ENCODE data around the gene CPLX4.
"Not testable (repeated sequence)": the region's sequence is repeated elsewhere in the genome, so short reads cannot be mapped to it uniquely, and the experiment has no call there.

CPLX4 gene

GRCh38 chr18:59269563-59270119 is 48.8 kb downstream of the CPLX4 start:
- peak overlapping the region; percentile 33 for H3K4me3 Mint-ChIP-seq
- no peak overlapping the region for H3K27ac Mint-ChIP-seq
- no peaks in the 10 kb centered on the region for H3K36me3 Mint-ChIP-seq (ENCODE audit: low read depth)
- H3K27me3 Mint-ChIP-seq = peaks cover 88% of the 10 kb centered on the region
- peaks cover 36% of the 10 kb centered on the region for H3K4me1 Mint-ChIP-seq (ENCODE audit: low read depth)
- H3K9me3 Mint-ChIP-seq = no peaks in the 10 kb centered on the region
- DNase-seq = no peak

GRCh38 chr18:59268721-59269562 is 49.5 kb downstream of the CPLX4 start:
- DNase-seq = peak; percentile 57
- peaks cover 88% of the 10 kb centered on the region for H3K27me3 Mint-ChIP-seq
- peaks cover 34% of the 10 kb centered on the region for H3K4me1 Mint-ChIP-seq (ENCODE audit: low read depth)
- H3K4me3 Mint-ChIP-seq = peak overlapping the region; percentile 33
- no peaks in the 10 kb centered on the region for H3K9me3 Mint-ChIP-seq
- no peaks in the 10 kb centered on the region for H3K36me3 Mint-ChIP-seq (ENCODE audit: low read depth)
- H3K27ac Mint-ChIP-seq = no peak overlapping the region

- no peak overlapping the region for H3K4me3 Mint-ChIP-seq
- H3K4me1 Mint-ChIP-seq (ENCODE audit: low read depth) = peaks cover 30% of the 10 kb centered on the region
- no peak for DNase-seq
- peaks cover 88% of the 10 kb centered on the region for H3K27me3 Mint-ChIP-seq
- H3K27ac Mint-ChIP-seq = no peak overlapping the region
- H3K36me3 Mint-ChIP-seq (ENCODE audit: low read depth) = no peaks in the 10 kb centered on the region
- H3K9me3 Mint-ChIP-seq = no peaks in the 10 kb centered on the region
These were observed 50.2 kb downstream of the CPLX4 start for GRCh38 chr18:59268127-59268720.

GRCh38 chr18:59267503-59268126 is 50.8 kb downstream of the CPLX4 start:
- no peak for DNase-seq
- Mint-ChIP-seq H3K4me3 (no peak overlapping the region), H3K27me3 (peaks cover 95% of the 10 kb centered on the region), H3K4me1 (ENCODE audit: low read depth) (peaks cover 30% of the 10 kb centered on the region), H3K27ac (no peak overlapping the region), H3K9me3 (no peaks in the 10 kb centered on the region), H3K36me3 (ENCODE audit: low read depth) (no peaks in the 10 kb centered on the region)

- Mint-ChIP-seq H3K4me1 (ENCODE audit: low read depth) (peaks cover 29% of the 10 kb centered on the region), H3K9me3 (no peaks in the 10 kb centered on the region), H3K4me3 (no peak overlapping the region), H3K36me3 (ENCODE audit: low read depth) (no peaks in the 10 kb centered on the region), H3K27ac (no peak overlapping the region), H3K27me3 (peaks cover 97% of the 10 kb centered on the region)
- no peak for DNase-seq
These were observed 51.5 kb downstream of the CPLX4 start for GRCh38 chr18:59266886-59267502.

GRCh38 chr18:59266459-59266858 is 52.0 kb downstream of the CPLX4 start:
- no peak for DNase-seq
- Mint-ChIP-seq H3K4me1 (ENCODE audit: low read depth) (peaks cover 27% of the 10 kb centered on the region), H3K9me3 (no peaks in the 10 kb centered on the region), H3K27ac (no peak overlapping the region), H3K27me3 (peaks cover 97% of the 10 kb centered on the region), H3K4me3 (no peak overlapping the region), H3K36me3 (ENCODE audit: low read depth) (no peaks in the 10 kb centered on the region)

GRCh38 chr18:59265974-59266369 is 52.5 kb downstream of the CPLX4 start:
- H3K27ac Mint-ChIP-seq = no peak overlapping the region
- H3K36me3 Mint-ChIP-seq (ENCODE audit: low read depth) = no peaks in the 10 kb centered on the region
- no peak for DNase-seq
- H3K4me1 Mint-ChIP-seq (ENCODE audit: low read depth) = peaks cover 27% of the 10 kb centered on the region
- no peak overlapping the region for H3K4me3 Mint-ChIP-seq
- H3K27me3 Mint-ChIP-seq = peaks cover 95% of the 10 kb centered on the region
- H3K9me3 Mint-ChIP-seq = no peaks in the 10 kb centered on the region

- H3K36me3 Mint-ChIP-seq (ENCODE audit: low read depth) = no peaks in the 10 kb centered on the region
- peak; percentile 53 for DNase-seq
- H3K4me3 Mint-ChIP-seq = peak overlapping the region; percentile 67
- peaks cover 95% of the 10 kb centered on the region for H3K27me3 Mint-ChIP-seq
- no peak overlapping the region for H3K27ac Mint-ChIP-seq
- H3K9me3 Mint-ChIP-seq = no peaks in the 10 kb centered on the region
- peaks cover 27% of the 10 kb centered on the region for H3K4me1 Mint-ChIP-seq (ENCODE audit: low read depth)
These were observed 53.0 kb downstream of the CPLX4 start for GRCh38 chr18:59265246-59265973.

GRCh38 chr18:59264651-59265245 is 53.7 kb downstream of the CPLX4 start:
- H3K4me1 Mint-ChIP-seq (ENCODE audit: low read depth) = peaks cover 26% of the 10 kb centered on the region
- peaks cover 94% of the 10 kb centered on the region for H3K27me3 Mint-ChIP-seq
- peak overlapping the region; percentile 67 for H3K4me3 Mint-ChIP-seq
- DNase-seq = no peak
- no peaks in the 10 kb centered on the region for H3K36me3 Mint-ChIP-seq (ENCODE audit: low read depth)
- no peak overlapping the region for H3K27ac Mint-ChIP-seq
- H3K9me3 Mint-ChIP-seq = no peaks in the 10 kb centered on the region

- Mint-ChIP-seq H3K27ac (no peak overlapping the region), H3K9me3 (no peaks in the 10 kb centered on the region), H3K36me3 (ENCODE audit: low read depth) (no peaks in the 10 kb centered on the region), H3K4me1 (ENCODE audit: low read depth) (peaks cover 21% of the 10 kb centered on the region), H3K27me3 (peaks cover 95% of the 10 kb centered on the region), H3K4me3 (no peak overlapping the region)
- no peak for DNase-seq
These were observed 54.3 kb downstream of the CPLX4 start for GRCh38 chr18:59264121-59264571.

- no peak overlapping the region for H3K4me3 Mint-ChIP-seq
- peaks cover 96% of the 10 kb centered on the region for H3K27me3 Mint-ChIP-seq
- DNase-seq = no peak
- no peak overlapping the region for H3K27ac Mint-ChIP-seq
- H3K4me1 Mint-ChIP-seq (ENCODE audit: low read depth) = peaks cover 18% of the 10 kb centered on the region
- no peaks in the 10 kb centered on the region for H3K9me3 Mint-ChIP-seq
- H3K36me3 Mint-ChIP-seq (ENCODE audit: low read depth) = no peaks in the 10 kb centered on the region
These were observed 54.8 kb downstream of the CPLX4 start for GRCh38 chr18:59263661-59264060.

GRCh38 chr18:59262243-59262642 is 56.2 kb downstream of the CPLX4 start:
- not testable (repeated sequence) for DNase-seq; H3K4me1 Mint-ChIP-seq (ENCODE audit: low read depth); H3K27ac Mint-ChIP-seq; H3K4me3 Mint-ChIP-seq; H3K36me3 Mint-ChIP-seq (ENCODE audit: low read depth); H3K9me3 Mint-ChIP-seq
- peaks cover 95% of the 10 kb centered on the region for H3K27me3 Mint-ChIP-seq

- peaks cover 92% of the 10 kb centered on the region for H3K27me3 Mint-ChIP-seq
- not testable (repeated sequence) for H3K4me3 Mint-ChIP-seq; H3K27ac Mint-ChIP-seq; DNase-seq; H3K4me1 Mint-ChIP-seq (ENCODE audit: low read depth); H3K36me3 Mint-ChIP-seq (ENCODE audit: low read depth); H3K9me3 Mint-ChIP-seq
These were observed 56.6 kb downstream of the CPLX4 start for GRCh38 chr18:59261842-59262241.
